Prostate gland (tissue), 2 donors: ENCODE measurements around the gene CAMK2D. TPM values are rescaled to one million over a fixed set of nuclear protein-coding genes. Genes with fewer than 3 reads are reported as not detected.

Experiments
- DNase-seq: peaks from one replicate; pipeline ENCODE4 v3.0.0-alpha.2; 2019; ENCODE audit warnings: low spot score
- H3K27ac ChIP-seq, 2 donors: fragments of 200-600 bp; sonication (generic); 2 replicates each; pipeline ENCODE4 v1.5.1; 2017 to 2019
- H3K27me3 ChIP-seq: fragments of 200-600 bp; sonication (generic); replicated peaks from 2 replicates; pipeline ENCODE4 v1.5.1; 2019; ENCODE audit not compliant: insufficient read depth
- H3K36me3 ChIP-seq, 2 donors: fragments of 200-600 bp; sonication (generic); 1 replicate in 1 of 2; 2 replicates in 1 of 2; pipeline versions ENCODE4 v1.5.1 to v1.8.1; 2017 to 2019
- H3K4me1 ChIP-seq: fragments of 200-600 bp; sonication (generic); replicated peaks from 2 replicates; pipeline ENCODE4 v1.5.1; 2019
- H3K4me3 ChIP-seq, 2 donors: fragments of 200-600 bp; sonication (generic); 2 replicates each; pipeline ENCODE4 v1.5.1; 2017 to 2019
- H3K9me3 ChIP-seq: fragments of 200-600 bp; sonication (generic); 2 replicates; pipeline ENCODE4 v1.5.1; 2017
- CTCF ChIP-seq, 4 experiments: fragments of 200-600 bp in 2 of 4; fragments of 450-650 bp in 2 of 4; sonication (generic) in 2 of 4; IDR thresholded peaks; 1 replicate in 3 of 4; 2 replicates in 1 of 4; pipeline ENCODE4 v1.5.1; 2016 to 2019; ENCODE audit warnings: antibody characterized with exemption in 4 of 4, mild to moderate bottlenecking in 2 of 4, moderate library complexity in 2 of 4
- POLR2A ChIP-seq: fragments of 450-650 bp; IDR thresholded peaks from one replicate; pipeline ENCODE4 v1.6.1; 2016; ENCODE audit warnings: antibody characterized with exemption, mild to moderate bottlenecking
- POLR2AphosphoS5 ChIP-seq: sonication (generic); formaldehyde crosslinking; IDR thresholded peaks from one replicate; pipeline ENCODE4 v1.6.1; 2017; ENCODE audit warnings: antibody characterized with exemption
- WGBS: methylation state at CpG from one replicate; pipeline ENCODE4 v1.1.5; 2018; 5-methylcytosine and 5-hydroxymethylcytosine counted together
- intact Hi-C: fragments of 100-400 bp; cut with DNase I; formaldehyde crosslinking; loops from one replicate; pipeline ENCODE4 v1.14.2; 2022
- total RNA-seq, 2 donors: library from RNA; depleted of rRNA; stranded (reverse); fragments of >200 nt; gene quantifications; one replicate each; pipeline ENCODE4 v1.1.0, GENCODE V29; 2016

The CAMK2D gene
- total RNA-seq, 2 donors from 2014 or later, result 48.7 to 88.8 TPM

GRCh38 chr4:113697429-113697828, 64.1 kb downstream of the CAMK2D start:
- Histone ChIP-seq H3K9me3 (no peaks in the 10 kb centered on the region), H3K27me3 (no peaks in the 10 kb centered on the region), H3K36me3 (no peaks in the 10 kb centered on the region), H3K4me3 (no peak overlapping the region), H3K4me1 (no peaks in the 10 kb centered on the region), H3K27ac (no peak overlapping the region)
- WGBS, result 95% methylated on average over 2 of the region's 2 CpGs
- intact Hi-C loops, result no loop called here
- TF ChIP-seq POLR2A (no peak), POLR2AphosphoS5 (no peak), CTCF (IDR thresholded peaks at IDR 0.05) (no peak)
- no peak for DNase-seq

- Histone ChIP-seq H3K4me3 (no peak overlapping the region), H3K27ac (no peak overlapping the region), H3K27me3 (no peaks in the 10 kb centered on the region), H3K9me3 (no peaks in the 10 kb centered on the region), H3K36me3 (no peaks in the 10 kb centered on the region), H3K4me1 (no peaks in the 10 kb centered on the region)
- TF ChIP-seq POLR2A, result no peak
- no peak for TF ChIP-seq CTCF (IDR thresholded peaks at IDR 0.05)
- TF ChIP-seq POLR2AphosphoS5, result no peak
- WGBS, result 97% methylated on average over 3 of the region's 3 CpGs
- DNase-seq, result no peak
- intact Hi-C loops, result no loop called here
Observed at GRCh38 chr4:113695328-113696169, 66.0 kb downstream of the CAMK2D start.

- TF ChIP-seq POLR2A (no peak), POLR2AphosphoS5 (no peak), CTCF (IDR thresholded peaks at IDR 0.05) (no peak)
- no peak overlapping the region for H3K4me3 ChIP-seq
- no peaks in the 10 kb centered on the region for H3K4me1 ChIP-seq
- WGBS, result 86% methylated on average over 2 of the region's 2 CpGs
- no peaks in the 10 kb centered on the region for H3K9me3 ChIP-seq
- intact Hi-C loops, result loop anchor here (5.0 kb wide), 1 partner anchor 68 kb away; the partner anchor contains the start of gene CAMK2D
- no peak for DNase-seq
- no peaks in the 10 kb centered on the region for H3K27me3 ChIP-seq
- no peak overlapping the region for H3K27ac ChIP-seq
- no peaks in the 10 kb centered on the region for H3K36me3 ChIP-seq
Observed at GRCh38 chr4:113694008-113694407, 67.5 kb downstream of the CAMK2D start.

- intact Hi-C loops, result loop anchor here (5.0 kb wide), 1 partner anchor 69 kb away; the partner anchor contains the start of gene CAMK2D
- WGBS, result 27% methylated on average over 3 of the region's 3 CpGs
- Histone ChIP-seq H3K4me3 (no peak overlapping the region), H3K36me3 (no peaks in the 10 kb centered on the region), H3K27ac (peak overlapping the region; percentile 41 to 44), H3K27me3 (no peaks in the 10 kb centered on the region), H3K9me3 (no peaks in the 10 kb centered on the region), H3K4me1 (no peaks in the 10 kb centered on the region)
- DNase-seq, result no peak
- TF ChIP-seq CTCF (IDR thresholded peaks at IDR 0.05), result no peak
- TF ChIP-seq POLR2AphosphoS5, result peak; percentile 54
Observed at GRCh38 chr4:113692809-113693411, 68.6 kb downstream of the CAMK2D start.
